HAP-1 (cell line): ENCODE results near the gene KLHL22.

Experiments used
- DNase-seq, 2 experiments: peaks; one replicate each; pipeline ENCODE4 v3.0.0-alpha.2; 2016 to 2020; ENCODE audit warnings: low spot score in 2 of 2
- H3K27me3 ChIP-seq: fragments of 250-450 bp; sonication (Bioruptor Pico); 2 replicates; pipeline ENCODE4 v1.5.1; 2020; ENCODE audit warnings: low read depth, mild to moderate bottlenecking, moderate library complexity
- H3K36me3 ChIP-seq: fragments of 250-450 bp; sonication (Bioruptor Pico); replicated peaks from 2 replicates; pipeline ENCODE4 v1.5.1; 2020; ENCODE audit warnings: mild to moderate bottlenecking
- H3K4me1 ChIP-seq: fragments of 250-450 bp; sonication (Bioruptor Pico); 2 replicates; pipeline ENCODE4 v1.5.1; 2020; ENCODE audit warnings: mild to moderate bottlenecking
- H3K4me3 ChIP-seq: fragments of 250-450 bp; sonication (Bioruptor Pico); 2 replicates; pipeline ENCODE4 v1.5.1; 2020; ENCODE audit warnings: mild to moderate bottlenecking, moderate library complexity
- H3K9me3 ChIP-seq: fragments of 250-450 bp; sonication (Bioruptor Pico); 2 replicates; pipeline ENCODE4 v1.5.1; 2020; ENCODE audit warnings: mild to moderate bottlenecking, moderate library complexity
- in situ Hi-C: fragments of 300-500 bp; cut with MboI; formaldehyde crosslinking; loops from 3 replicates; pipeline ENCODE4 v1.14.3; 2020; ENCODE audit warnings: low sequenced_read_pairs, inconsistent platforms, mixed read lengths

The KLHL22 gene

DNA sequence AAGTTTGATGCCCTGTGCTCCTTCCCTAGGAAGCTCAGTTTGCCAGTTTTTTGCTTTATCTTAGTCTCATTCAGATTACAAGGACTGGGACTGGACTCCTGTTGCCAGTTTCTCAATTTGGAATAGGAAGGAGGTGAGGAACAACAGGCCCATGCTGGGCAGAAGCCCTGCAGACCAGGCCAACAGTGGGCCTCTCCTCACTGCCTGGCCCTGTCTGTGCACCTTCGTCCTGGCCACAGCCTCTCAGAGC lies 35.5 kb upstream of the KLHL22 start:
- in situ Hi-C loops = no loop called here
- H3K36me3 ChIP-seq = peaks cover 36% of the 10 kb centered on the region
- no peak overlapping the region for H3K4me3 ChIP-seq
- H3K9me3 ChIP-seq = no peaks in the 10 kb centered on the region
- no peak for DNase-seq
- H3K27me3 ChIP-seq = no peaks in the 10 kb centered on the region
- no peaks in the 10 kb centered on the region for H3K4me1 ChIP-seq

DNA sequence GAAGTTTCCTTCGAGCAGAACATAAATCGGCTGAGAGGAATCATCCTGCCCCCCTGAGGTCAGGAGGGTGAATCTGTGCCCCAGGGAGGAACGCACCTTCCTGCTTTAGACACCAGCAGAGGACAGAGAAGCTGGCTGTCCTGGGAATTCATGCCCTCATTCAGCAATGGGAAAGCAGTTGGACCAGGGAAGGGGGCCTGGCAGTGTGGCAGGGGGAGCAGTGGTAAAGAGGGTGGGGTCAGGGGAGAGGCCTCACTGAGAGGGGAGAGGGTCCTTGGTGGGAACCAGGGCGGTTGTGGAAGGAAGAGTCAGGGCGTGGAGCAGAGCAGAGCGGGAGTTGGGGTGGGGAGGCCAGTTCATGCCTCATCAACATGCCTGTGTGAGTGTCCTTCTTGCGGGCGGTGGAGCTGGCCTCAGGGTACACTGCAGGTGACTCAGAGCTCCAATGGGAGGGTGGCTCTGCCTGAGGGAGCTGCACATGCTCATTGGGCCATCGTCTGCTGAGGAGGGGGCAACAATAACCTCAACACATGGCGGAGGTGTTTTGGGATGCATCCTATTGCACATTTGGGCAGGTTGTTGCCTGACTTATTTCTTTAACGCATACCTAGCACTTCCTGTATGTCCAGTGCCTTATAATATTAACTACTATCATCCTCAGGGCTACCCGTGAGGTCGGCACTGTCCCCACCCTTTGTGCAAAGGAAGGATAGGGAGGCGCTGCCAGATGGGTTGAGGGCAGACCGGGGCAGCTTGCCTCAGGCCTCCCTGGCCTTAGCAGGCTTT lies 35.0 kb upstream of the KLHL22 start:
- Histone ChIP-seq H3K4me1 (no peaks in the 10 kb centered on the region), H3K4me3 (no peak overlapping the region), H3K36me3 (peaks cover 39% of the 10 kb centered on the region), H3K9me3 (no peaks in the 10 kb centered on the region), H3K27me3 (no peaks in the 10 kb centered on the region)
- DNase-seq = no peak
- in situ Hi-C loops = no loop called here

DNA sequence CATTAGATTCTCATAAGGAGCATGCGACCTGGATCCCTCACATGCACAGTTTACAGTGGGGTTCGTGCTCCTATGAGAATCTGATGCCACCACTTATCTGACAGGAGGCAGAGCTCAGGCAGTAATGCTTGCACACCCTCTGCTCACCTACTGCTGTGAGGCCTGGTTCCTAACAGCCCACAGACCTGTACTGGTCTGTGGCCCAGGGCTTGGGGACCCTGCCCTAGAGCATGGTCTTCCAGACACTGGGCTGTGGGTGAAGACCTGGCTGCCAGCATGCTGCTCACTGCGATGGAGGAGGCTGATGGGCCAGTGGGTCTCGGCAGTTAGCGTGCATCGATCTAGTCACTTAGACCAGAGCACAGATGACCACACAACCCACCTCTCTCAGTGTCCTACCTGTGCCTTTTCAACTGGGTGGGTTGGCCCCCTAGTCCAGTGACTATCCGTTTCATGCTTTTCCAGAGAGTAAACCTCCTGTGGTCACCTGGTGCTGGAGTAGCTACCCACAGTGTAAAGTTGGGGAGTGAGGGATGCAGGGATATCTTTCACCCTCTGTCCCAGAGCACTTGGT lies 32.9 kb upstream of the KLHL22 start:
- in situ Hi-C loops = no loop called here
- H3K27me3 ChIP-seq = no peaks in the 10 kb centered on the region
- H3K36me3 ChIP-seq = peaks cover 43% of the 10 kb centered on the region
- no peaks in the 10 kb centered on the region for H3K4me1 ChIP-seq
- H3K9me3 ChIP-seq = no peaks in the 10 kb centered on the region
- no peak for DNase-seq
- H3K4me3 ChIP-seq = no peak overlapping the region

DNA sequence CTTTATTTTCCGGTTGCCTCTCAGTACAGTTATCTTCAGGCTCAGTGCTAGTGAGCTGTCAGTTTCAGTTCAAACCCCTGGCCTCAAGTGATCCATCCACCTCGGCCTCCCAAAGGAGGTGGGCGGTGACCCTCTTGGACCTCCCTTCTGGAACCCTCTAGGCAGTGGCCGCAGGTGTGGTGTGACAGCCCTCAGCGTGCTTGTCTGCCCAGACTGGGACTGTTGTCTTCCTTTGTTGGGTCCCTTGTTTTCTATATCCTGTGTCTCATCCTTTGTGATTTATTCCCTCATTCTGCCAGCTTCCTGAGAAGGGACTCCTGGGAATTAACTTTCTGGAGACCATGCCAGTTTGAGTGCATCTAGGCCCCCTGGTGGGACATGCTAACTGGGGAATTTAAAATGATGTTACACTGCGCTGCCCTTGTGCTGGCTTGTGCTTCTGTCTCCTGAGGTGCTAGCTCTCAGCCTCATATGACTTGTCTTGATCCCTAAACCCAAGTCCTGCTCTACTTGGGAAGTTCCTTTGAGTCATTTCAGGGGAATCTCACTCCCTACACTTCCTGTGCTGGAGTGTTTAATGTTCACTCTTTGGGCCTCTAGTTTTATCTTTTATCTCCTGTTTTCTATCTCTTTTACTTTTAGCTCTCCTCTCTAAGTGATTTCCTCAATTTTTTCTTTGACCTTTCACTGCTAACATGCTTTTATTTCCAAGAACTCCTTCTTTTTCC lies 31.2 kb upstream of the KLHL22 start:
- Histone ChIP-seq H3K4me3 (no peak overlapping the region), H3K9me3 (no peaks in the 10 kb centered on the region), H3K27me3 (no peaks in the 10 kb centered on the region), H3K4me1 (no peaks in the 10 kb centered on the region), H3K36me3 (peaks cover 57% of the 10 kb centered on the region)
- in situ Hi-C loops = no loop called here
- no peak for DNase-seq

DNA sequence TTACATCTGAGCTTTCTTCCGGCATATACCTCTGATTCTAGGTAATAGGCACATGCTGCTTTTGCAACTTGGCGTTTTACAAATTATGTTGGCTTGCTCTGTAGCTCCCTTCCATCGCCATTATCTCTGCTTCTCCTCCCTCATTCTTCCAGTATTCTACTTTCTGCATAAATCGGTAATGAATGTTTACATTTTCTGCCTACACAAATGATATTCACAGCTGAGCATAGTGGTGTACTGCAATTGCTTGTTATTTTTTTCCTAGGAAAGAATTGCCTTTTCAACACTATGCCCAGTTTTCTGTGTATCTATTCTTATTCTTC lies 30.7 kb upstream of the KLHL22 start:
- DNase-seq = no peak
- no peaks in the 10 kb centered on the region for H3K4me1 ChIP-seq
- H3K27me3 ChIP-seq = no peaks in the 10 kb centered on the region
- H3K4me3 ChIP-seq = no peak overlapping the region
- in situ Hi-C loops = no loop called here
- H3K9me3 ChIP-seq = no peaks in the 10 kb centered on the region
- H3K36me3 ChIP-seq = peaks cover 55% of the 10 kb centered on the region

DNA sequence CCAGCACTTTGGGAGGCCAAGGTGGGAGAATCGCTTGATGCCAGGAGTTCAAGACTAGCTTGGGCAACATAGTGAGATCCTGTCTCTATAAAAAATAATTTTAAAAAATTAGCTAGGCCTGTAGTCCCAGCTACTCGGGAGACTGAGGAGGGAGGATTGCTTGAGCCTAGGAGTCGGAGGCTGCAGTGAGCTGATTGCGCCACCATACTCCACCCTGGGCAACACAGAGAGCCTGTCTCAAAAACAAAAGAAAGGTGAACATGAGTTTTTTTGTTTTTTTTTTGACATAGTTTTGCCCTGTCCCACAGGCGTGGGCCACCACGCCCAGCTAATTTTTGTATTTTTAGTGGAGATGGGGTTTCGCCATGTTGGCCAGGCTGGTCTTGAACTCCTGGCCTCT lies 29.5 kb upstream of the KLHL22 start:
- H3K4me1 ChIP-seq = no peaks in the 10 kb centered on the region
- H3K9me3 ChIP-seq = no peaks in the 10 kb centered on the region
- peaks cover 52% of the 10 kb centered on the region for H3K36me3 ChIP-seq
- DNase-seq = no peak
- H3K27me3 ChIP-seq = no peaks in the 10 kb centered on the region
- H3K4me3 ChIP-seq = no peak overlapping the region
- in situ Hi-C loops = no loop called here

DNA sequence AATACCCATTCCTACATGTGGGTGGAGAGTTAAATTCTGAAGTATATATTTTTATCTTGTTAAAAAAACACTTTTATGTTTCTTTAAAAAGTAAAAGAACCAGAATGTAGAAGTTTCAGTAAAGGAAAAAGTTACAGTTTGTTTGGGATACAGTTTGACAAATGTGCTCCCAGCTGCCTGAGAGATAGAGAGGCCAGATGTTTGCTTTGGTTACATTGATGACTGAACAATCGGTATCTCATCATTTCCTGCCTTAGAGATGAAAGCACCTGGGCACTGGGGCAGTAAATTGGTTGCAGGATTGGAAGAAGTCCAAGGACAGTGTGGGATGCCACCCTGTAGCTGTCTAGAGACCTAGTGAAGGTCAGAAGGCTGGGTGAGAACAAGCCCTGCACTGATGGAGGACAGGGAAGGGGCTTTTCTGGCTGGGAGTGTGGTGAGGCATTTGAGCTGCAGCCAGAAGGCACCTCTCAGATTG lies 28.4 kb upstream of the KLHL22 start:
- Histone ChIP-seq H3K27me3 (no peaks in the 10 kb centered on the region), H3K4me1 (no peaks in the 10 kb centered on the region), H3K4me3 (no peak overlapping the region), H3K9me3 (no peaks in the 10 kb centered on the region), H3K36me3 (peaks cover 53% of the 10 kb centered on the region)
- in situ Hi-C loops = no loop called here
- DNase-seq = no peak

DNA sequence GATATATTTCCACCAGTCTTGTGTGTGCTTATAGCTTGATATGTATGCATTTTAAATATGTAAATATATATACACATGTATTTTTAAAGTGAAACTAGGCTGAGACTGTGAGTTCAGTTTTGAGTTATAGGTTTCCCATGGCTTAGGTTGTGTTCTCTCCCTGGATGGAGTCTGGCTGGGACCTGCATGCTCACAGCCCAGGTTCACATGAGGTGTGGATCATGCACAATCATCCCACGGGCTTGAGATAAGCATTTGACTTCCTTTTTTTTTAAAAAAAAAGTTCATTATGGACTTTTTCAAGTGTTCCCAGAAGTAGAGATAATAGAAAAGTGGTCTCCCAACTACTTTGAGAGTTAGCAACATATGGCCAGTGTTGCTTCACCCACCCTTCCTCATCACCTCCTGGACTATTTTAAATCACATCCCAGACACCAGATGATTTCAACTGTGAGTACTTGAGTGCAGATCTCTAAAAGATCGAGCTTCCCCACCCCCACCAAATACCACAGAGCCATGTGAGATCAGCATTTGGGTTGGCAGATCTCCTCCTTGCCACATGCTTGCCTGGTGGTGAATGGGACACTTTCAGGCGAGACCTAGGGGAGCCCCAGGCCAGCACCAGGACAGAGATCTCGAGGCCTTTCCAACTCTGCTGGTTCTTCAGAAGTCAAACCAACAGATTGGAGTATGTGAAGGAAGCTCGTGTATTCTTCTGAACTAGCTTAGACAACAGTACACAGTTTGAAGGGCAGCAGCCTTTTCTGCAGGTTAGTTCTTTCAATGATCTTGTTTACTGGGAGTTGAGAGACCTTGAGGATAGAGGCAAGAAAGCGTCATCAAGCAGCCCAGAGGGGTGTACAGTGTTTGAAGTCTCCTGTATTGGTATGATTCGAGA lies 27.7 kb upstream of the KLHL22 start:
- Histone ChIP-seq H3K27me3 (no peaks in the 10 kb centered on the region), H3K4me1 (no peaks in the 10 kb centered on the region), H3K9me3 (no peaks in the 10 kb centered on the region), H3K4me3 (no peak overlapping the region), H3K36me3 (peaks cover 54% of the 10 kb centered on the region)
- DNase-seq = no peak
- in situ Hi-C loops = no loop called here

DNA sequence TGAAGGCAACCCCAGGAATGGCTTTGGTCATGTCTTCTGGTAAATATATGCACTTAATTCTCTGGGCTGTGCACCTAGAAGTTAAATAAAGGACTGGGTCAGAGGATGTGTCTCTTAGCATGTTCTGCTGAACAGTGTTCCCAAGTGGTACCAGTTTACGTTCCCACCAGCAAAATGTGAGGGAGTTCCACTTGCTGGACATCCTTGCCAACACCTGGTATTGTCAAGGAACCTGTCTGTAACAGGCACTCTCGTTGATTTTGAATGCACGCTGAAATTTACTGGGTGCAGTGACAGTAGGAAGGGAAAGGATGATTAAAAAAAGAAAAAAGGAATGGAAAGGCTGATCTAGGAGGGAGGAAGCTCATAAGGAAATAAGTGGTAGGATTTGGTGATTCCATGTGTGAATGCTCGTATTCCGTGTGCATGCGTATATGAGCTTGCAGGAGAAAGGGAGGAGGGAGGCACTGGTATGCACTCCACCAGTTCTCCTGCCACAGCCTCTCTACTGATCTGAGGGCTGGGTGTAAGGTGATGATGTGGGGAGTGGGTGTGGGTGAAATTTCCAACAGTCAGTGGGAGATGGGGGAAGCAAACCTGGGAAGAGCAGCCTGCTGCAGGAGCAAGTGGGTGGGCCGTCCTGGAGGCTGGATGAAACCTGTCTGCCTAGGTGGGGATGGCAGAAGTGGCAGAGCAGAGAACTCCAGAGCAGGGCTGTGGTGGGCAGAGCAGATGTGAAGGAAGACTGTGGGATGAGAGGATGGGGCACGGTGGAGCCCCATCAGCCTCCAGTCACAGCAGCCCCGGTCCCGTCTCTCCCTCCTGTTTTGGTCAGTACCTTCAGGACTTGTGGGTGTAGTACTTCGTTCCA lies 26.8 kb upstream of the KLHL22 start:
- Histone ChIP-seq H3K9me3 (no peaks in the 10 kb centered on the region), H3K36me3 (peaks cover 51% of the 10 kb centered on the region)

DNA sequence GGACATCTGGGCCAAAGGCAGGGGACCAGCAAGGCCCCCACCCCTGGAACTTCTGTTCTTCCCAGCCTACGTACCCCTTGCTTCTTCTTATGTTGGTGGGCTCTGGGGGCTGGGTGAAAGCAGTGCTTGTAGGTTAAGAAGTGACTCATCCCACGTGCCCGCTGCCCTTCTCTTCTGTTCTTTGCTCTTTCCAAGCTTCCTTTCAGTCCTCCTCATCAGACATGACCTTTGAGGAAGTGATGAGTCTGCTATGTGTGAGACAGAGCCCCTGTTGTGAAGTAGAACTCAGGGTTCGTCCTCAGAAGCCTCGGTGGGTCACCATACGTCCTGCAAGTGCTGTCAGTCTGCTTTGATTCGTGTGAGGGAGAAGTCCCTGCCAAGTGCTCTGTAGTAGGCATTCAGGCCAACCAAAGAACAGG lies 24.5 kb upstream of the KLHL22 start:
- Histone ChIP-seq H3K27me3 (no peaks in the 10 kb centered on the region), H3K36me3 (peaks cover 39% of the 10 kb centered on the region), H3K4me3 (no peak overlapping the region), H3K4me1 (no peaks in the 10 kb centered on the region), H3K9me3 (no peaks in the 10 kb centered on the region)
- in situ Hi-C loops = no loop called here
- DNase-seq = no peak

More for the DNA sequence above, 26.8 kb upstream of the KLHL22 start:
- no peak for DNase-seq
- in situ Hi-C loops = no loop called here
- Histone ChIP-seq H3K27me3 (no peaks in the 10 kb centered on the region), H3K4me1 (no peaks in the 10 kb centered on the region), H3K4me3 (no peak overlapping the region)

DNA sequence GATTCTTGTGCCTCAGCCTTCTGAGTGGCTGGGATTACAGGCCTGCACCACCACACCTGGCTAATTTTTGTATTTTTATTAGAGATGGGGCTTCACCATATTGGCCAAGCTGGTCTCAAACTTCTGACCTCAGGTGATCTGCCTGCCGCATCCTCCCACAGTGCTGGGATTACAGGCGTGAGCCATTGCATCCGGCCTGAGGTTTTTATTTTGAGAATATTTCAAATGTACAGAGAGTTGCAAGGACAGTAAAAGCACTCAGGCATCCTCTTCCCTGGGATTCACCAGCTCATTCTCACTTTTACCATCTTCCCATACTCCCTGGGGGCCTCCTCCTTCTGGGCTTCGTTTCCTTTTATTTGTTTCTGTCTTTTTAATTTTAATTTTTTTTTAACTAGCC lies 24.0 kb upstream of the KLHL22 start:
- in situ Hi-C loops = no loop called here
- H3K27me3 ChIP-seq = no peaks in the 10 kb centered on the region
- H3K36me3 ChIP-seq = peaks cover 45% of the 10 kb centered on the region
- no peak overlapping the region for H3K4me3 ChIP-seq
- H3K4me1 ChIP-seq = no peaks in the 10 kb centered on the region
- H3K9me3 ChIP-seq = no peaks in the 10 kb centered on the region
- no peak for DNase-seq

DNA sequence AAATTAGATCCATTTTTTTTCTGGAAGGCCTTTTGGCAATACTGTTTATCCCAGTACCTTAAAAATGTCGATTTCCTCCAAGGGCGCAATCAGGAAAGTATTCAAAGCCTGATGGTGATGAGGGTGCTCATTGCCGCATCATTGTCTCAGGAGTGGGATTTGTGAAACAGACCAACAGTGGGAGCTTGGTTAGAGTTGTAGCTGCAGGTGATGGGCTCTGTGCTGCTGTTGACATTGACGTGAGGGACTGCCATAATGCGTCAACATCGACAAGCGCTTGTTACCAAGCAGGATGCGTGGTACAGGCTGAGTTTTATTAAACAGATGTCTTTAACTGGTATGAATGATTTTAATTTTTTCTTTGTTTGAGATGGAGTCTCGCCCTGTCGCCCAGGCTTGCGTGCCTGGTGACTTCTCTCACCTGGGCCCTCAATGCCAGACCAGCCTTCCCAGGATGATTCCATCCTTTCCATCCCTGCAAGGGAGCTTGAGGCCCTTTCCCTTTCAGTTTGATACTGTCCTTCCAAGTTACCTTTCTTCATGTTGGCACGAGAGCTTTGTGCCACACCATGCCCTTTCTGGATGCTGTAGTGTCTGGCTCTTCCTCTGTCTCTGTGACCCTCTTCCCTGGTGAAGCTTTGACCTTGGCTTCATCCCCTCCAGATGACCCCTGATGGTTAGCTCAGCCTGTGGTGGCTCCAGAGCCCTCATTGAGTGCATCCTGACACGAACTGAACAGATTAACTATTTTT lies 22.4 kb upstream of the KLHL22 start:
- in situ Hi-C loops = no loop called here
- no peaks in the 10 kb centered on the region for H3K27me3 ChIP-seq
- no peak overlapping the region for H3K4me3 ChIP-seq
- H3K36me3 ChIP-seq = peaks cover 46% of the 10 kb centered on the region
- H3K9me3 ChIP-seq = no peaks in the 10 kb centered on the region
- no peak for DNase-seq
- H3K4me1 ChIP-seq = no peaks in the 10 kb centered on the region
